ENCODE measurements around the gene MFAP5.

GRCh38 chr12:8655421-8655820 lies 7.2 kb downstream of the MFAP5 start:
- TF ChIP-seq CTCF (conservative IDR thresholded peaks at IDR 0.05 in 1 of 2, IDR thresholded peaks at IDR 0.05 in 1 of 2; ENCODE audit: extremely low read depth in 1 of 2, insufficient read depth in 1 of 2, low read depth in 1 of 2, low read length in 2 of 2) (no peak), EZH2 (IDR thresholded peaks at IDR 0.05; ENCODE audit: borderline replicate concordance, low read length) (no peak)
